GM21717 (cell line): ENCODE measurements around the gene PRDM1.
"Not testable (repeated sequence)": the region's sequence is repeated elsewhere in the genome, so short reads cannot be mapped to it uniquely, and the experiment has no call there.

Experiments
- ATAC-seq: cut with Tn5 transposase; IDR thresholded peaks from one replicate; pipeline ENCODE4 v1.9.1; 2021; ENCODE audit warnings: mild to moderate bottlenecking, moderate library complexity; ENCODE audit not compliant: unreplicated experiment

Gene PRDM1

DNA sequence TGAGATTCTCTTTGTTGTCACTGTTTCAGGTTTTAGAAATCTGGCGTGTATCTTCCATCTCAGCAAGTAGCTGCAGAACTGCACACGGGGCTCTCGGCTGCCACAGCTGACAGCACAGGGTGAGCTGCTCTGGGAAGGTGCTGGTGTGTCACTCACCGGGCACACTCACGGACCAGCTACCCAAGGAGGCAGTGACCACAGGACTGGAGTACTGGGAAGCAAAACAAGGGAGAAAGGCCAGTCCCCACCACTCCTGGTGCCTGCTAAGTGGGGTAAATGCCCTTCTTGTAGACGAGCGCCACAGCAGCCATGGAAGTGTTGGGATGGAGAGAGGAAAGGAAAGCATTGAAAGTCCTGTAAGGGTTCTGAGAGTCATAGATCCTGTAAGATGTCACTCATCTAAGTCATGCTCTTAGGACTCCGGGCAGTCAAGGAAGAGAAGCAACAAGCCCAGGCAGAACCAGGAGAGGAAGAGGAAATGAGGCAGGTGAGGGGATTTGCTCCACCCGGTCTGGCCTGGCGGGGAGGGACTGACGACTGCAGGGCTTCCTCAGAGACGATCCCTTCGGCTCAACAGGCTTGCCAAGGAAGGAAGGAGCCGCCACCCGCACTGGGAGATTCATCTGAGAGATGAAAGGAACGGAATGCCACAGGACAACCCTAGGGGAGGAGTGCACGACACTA is 48.1 kb downstream of the PRDM1 start:
- no peak for ATAC-seq

DNA sequence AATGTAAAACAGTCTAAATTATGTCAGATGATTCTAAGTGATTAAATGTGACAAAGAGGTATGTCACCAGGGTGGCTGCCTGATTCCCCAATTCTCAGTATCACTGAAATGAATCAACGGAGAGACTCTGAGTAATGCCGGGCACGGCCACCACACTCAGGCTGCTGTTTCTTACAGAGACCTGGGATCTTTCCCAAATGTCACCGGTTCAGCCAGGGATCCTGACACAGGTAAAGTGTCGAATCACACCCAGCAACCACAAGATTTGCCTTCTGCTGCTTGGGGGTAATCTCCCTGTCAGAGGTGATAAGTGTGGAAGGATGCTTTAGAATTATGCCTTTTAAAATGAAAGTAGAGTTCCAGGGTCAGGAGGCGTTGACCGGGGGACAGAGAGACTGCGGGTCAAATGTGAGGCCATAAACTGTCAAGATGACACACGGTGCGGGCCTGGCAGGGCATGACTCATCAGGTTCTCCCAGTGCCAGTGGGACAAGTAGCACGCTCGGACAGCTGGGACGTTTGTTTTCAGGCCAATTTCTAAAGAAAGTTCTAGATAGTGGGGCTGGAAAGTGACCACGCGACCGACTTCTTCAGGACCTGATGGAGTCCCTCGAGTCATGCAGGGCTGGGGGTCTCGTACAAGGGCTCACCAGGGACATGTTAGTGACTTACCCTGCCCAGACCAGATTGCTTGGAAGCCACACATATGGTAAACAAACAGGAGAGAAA is 48.9 kb downstream of the PRDM1 start:
- no peak for ATAC-seq

DNA sequence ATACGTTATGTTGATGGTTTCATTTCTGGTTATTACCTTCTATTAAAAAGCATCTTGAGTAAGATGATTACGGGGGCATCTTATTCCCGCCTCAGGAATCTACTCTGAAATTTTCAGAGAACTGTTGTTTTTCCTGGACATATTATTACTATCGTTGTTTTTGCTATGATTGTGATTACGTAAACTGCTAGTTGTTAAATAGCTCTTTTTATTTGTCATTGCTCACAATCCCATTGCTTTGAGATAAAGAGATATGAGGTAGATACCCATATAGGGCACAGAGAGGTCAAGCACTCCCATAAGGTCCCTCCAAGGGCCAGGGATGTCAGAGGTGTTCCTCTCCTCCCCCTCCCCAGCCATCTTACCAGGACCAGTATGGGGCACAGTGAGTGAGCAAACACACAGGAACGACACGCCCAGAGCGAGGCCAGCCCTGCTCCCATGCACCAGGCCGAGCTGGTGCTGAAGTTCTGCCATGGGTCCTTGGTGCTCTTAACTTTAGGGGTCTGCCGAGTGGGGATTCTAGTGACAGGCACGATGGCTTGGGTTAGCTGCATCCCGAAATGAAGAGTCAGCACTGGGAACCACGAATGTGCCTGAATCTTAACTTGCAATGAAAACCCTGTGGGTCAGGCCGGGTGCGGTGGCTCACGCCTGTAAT is 49.9 kb downstream of the PRDM1 start:
- ATAC-seq: no peak

DNA sequence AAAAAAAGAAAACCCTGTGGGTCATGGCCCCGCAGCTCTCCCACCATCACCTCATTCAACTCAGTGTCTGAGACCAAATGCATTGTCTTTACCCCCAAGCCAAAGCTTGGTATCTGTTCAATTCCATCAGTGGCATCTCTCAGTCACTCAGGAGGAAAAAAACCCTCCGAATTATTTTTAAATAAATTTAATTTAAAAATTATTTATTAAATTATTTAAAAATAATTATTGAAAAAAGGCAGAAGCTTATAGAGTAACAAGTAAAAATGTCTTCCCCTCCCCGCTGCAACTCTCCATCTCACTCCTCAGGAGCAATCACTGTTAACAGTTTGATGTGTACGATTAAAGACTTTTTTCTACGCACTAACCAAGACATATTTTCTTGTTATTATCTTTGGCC is 50.7 kb downstream of the PRDM1 start:
- ATAC-seq: no peak

DNA sequence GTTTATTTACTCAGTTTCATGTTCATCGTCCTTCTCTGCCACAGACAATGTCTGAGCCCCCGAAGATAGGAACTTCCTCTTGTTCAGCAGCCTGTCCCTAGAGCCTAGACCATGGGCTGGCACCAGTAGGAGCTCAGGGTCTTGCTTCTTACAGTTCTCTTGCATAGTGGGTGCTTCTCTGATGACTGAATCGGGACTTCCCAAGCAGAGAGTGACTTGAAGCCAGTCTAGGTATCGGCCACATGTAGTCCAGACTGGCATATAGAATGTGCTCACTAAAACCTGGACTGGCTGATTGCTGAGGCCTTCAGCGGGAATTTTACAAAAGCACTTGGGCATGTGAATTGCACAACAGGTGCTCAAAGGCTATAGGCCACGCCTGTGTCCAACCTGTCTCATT is 52.0 kb downstream of the PRDM1 start:
- ATAC-seq: no peak

DNA sequence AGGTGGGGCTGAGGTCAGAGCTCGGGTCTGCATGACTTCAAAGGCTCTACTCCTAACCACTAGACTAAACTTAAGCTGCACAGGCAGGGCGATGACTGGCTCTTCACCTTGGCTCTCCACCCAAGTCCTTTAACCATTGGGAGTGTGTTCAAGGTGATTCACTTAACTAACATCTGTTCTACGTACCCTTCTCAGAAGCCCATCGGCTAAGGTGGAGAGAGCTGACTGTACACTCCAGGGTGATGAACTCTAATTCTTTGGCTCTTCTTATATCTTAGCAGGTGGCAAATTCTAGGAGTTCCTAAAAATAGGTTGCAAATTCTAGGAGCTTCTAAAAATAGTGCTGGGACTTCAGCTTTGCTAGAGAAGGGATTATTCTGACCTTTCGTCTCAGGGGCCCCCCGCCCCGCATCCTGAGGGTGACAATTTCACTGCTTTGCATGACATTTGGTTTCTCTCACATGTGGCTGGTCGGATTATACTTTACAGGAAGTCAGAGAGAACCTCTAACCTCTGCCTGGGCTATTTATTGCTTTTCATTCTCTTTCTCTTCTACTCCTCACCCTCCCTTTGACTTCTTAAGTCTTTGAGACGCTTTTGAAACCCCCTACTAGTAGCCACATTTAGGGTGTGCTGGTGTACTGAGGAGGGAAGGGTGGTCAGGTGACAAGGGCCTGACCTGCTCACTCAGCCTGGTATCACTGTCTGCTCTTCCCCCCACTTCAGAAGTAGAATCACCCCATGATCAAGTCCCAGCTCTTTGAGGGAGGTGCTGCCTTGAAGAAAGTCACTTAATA is 55.5 kb downstream of the PRDM1 start:
- ATAC-seq: peak; percentile 82

DNA sequence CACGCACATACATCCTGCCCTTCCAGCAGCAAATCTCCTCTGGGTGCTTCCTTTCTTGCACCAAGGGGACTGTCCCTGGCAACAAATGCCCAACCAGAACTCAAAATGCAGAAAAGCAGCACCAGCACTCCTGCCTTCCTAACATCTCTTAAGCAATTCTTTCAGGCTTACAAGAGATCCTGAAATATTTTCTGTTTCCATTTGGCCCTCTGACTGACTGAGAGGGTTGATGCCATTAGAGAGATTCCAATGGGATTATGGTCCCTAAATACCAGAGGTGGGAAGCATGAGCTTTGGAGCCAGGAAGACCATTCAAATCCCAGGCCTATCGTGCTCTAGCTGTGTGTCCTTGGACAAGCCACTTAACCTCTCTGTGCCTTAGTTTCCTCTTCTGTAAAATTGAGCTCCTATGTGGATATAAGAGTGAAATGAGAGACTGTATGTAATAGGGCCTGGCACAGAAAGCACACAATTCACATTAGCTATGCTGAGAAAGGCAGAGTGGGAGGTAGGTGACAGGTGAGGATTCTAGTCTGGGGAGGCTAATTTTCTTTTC is 56.8 kb downstream of the PRDM1 start:
- no peak for ATAC-seq

DNA sequence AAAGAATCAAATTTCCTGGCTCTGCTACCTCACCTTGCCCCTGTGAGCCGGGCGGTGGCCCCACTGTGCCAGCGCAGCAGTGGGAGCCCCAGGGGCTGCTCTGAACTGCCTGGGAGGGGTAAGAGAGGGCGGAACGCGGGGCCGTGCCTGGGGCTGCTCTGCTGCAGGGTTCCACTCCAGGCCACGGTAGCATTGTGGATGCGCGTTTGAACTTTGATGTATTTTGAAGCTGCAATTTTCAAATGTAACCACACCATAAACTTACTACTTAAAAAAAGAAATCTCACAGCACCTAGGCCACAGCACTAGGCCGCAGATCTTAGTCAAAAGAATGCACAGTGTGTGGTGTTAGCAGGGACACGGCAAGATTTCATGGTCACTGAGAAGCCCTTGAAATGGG is 57.5 kb downstream of the PRDM1 start:
- no peak for ATAC-seq

DNA sequence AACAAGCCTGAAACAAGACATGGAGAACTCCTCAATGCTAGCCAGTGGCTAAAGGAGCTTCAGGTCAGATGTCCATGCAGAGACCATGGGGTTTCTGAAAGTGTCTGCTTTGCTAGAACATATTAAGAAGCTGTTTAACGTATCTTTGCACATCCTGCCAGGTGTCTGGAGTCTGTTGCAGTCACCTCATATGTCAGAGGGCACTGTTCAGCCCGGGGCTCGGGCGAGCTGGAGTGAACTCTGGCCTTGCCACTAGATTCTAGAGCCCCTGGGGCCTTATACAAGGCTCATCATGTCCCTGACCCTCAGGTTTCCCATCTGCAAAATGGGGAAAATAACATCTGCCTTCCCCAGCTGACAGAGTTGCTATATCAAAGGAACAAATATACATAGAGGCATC is 59.0 kb downstream of the PRDM1 start:
- no peak for ATAC-seq

DNA sequence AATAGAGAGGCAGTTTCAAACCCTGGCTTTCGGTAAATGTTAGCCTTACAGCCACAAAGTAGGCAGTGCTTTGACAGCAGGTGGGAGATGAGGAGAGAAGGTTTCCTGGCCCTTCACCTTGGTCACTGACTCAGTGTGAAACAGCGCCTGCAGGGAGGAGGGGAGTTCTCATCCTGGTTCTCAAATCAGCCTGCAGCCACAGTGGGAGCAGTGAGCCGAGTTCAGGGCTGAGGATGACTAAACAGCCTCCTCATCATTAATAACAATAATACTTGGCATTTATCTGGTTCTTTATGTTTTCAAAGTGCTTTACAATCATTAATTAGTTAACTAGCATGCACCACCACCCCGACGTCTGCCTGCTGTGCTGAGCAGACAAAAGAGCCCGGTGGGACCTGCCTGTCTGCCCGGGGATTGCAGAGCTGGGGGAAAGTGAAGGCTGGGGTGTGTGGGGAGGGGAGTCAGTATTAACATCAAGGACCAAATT is 59.6 kb downstream of the PRDM1 start:
- peak; percentile 39 for ATAC-seq

DNA sequence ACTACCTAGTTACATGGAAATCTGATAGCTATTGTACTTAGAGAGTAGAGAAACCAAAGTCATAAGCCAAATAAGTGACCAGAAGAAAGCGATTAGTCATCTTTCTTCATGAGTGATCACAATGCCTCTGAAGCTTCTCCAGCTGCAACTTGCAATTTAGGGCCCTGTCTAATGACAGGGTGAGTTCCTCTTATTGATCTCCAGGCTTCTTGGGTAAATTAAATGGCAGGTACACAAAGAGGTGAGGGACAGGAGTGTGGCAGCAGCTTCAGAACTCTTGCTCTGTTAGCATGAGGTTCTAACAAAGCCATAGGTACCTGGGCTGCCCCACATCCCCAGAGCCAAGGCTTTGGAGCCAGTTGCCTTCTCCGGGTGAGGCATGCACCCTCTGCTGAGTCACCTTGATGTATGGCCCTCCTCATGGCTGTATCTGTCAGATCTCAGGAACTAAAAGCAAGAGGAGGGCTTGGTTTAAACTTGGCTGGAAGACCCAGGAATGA is 60.8 kb downstream of the PRDM1 start:
- ATAC-seq: no peak

DNA sequence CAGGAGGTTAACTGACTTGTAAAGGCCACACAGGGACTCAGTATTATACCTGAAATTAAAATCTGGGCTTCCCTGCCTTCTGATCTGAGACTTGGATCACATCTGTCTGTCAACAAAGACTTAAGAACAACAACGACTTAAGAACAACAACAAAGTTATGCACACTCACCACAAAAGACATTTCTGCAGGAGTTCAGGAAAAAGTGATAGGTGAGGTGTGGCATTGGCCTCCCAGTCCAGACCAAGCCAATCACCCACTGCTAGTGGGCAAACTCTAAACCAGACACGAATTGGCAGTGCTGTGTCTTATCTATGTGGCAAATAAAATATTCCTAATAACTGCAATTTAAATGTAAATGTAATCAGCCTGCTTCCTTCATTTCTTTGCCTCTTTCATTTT is 61.3 kb downstream of the PRDM1 start:
- ATAC-seq: no peak

DNA sequence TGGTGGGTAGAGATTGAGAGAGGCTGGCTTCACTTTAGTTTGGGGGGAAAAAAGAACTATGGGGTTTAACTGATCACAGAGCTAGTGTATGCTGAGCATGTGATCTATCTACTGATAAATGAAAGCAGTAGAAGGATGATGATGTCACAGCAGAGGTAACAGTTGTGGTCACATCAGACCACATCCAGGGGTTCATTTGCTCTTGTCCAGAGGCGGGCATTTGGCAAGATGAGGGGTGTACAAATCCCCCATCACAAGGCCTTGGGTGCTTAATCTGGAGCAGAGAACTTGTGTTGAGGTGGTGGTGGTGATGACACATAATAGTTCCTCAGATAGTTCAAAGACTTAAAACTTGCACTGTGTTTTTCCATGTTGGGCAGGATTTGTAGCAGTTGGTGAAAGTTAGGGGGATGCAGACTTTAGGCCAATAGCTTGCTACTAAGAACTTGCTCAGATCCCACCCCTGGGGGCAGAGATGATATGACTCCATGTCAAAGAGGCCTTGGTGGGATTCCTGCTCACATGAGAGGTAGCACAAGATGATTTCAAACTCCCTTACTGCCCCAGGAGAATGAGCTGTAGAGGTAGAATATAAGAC is 63.4 kb downstream of the PRDM1 start:
- no peak for ATAC-seq

DNA sequence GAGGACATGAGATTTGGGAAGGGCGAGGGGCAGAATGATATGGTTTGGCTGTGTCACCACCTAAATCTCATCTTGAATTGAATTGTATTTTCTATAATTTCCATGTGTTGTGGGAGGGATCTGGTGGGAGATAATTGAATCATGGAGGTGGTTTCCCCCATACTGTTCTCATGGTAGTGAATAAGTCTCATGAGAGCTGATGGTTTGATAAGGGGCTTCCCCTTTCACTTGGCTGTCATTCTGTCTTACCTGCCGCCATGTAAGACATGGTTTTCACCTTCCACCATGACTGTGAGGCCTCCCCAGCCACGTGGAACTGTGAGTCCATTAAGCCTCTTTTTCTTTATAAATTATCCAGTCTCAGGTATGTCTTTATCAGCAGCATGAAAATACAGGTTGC is 66.3 kb downstream of the PRDM1 start:
- not testable (repeated sequence) for ATAC-seq

DNA sequence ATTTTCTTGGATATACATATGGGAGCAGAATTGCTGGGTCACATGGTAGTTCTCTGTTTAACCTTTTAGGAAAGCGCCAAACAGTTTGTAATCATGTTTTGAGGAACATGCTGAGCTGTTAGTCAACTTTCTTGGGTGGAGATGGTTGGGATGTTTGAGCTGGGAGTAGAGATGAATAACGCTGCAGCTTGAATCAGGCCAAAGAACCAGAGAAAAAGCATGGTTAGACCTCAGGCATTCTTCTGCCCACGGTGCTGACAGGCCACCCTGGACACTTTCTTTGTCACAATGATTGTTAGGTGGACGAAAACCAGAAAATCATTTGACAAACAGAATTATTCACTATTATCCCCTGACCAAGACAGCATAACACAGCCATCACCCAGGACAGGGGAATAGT is 66.8 kb downstream of the PRDM1 start:
- ATAC-seq: no peak

DNA sequence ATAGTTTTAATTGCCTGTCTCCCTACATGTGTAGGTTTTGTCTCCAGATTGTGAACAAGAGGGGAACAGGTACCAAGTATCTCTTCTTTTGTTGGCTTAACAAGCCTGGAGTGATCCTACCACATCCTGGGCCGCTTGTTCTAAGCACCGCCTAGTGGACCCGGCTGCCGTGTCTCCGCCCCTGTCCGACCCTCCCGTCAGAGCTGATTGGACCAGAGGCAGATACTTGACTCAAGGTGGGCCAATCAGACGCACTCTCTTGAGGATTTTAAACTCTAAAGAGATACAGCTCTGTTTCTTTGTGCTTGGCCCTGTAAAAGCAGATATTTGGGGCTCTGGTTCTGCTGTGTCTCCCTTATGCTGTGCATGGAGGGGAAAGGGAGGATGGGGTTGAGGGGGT is 68.2 kb downstream of the PRDM1 start:
- no peak for ATAC-seq

DNA sequence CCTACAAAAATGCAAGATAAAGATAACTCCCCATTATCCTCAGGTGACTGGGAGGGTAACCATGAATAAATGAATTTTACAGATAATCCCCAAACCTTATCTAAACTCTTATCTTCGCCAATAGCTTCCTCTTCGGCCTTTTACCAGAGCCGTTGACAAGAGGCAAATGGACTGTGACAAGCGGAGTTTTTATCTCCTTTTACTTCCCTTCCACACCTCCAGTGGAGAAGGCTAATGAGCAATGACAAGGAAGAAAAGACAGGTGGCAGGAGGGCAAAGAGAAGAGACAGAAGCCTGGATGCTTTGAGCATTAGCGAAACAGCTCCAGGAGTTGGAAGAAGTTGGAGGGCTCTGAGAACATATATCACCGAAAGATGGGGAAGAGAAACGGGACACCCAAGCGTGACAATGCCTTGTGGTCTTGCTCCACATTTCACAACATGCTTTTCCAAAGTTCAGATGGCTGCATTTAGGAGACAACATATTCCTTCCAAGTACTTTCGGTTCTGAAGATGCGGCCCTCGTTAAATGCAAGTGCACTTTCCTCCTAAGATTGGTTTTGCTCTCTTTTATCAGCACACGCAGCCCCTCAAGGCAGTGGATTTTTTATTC is 69.2 kb downstream of the PRDM1 start:
- ATAC-seq: no peak

DNA sequence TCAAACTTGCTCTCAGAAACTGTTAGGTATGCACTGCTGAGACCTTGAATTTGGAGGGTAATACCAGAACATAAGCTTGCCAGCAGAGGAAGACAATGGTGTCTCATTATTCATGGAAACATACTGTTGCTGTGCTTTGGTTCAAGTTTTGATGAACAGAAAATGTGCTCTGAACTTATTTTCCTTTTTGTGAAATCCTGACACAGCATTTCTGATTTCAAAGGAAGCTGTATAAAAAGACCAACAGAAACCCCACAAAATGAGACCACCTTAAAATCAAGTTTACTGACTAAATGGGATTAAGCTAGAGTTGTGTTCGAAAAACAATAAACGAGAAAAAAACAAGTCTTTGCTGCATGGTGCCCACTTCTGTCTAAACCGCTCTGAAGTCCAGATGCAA is 70.3 kb downstream of the PRDM1 start:
- no peak for ATAC-seq

DNA sequence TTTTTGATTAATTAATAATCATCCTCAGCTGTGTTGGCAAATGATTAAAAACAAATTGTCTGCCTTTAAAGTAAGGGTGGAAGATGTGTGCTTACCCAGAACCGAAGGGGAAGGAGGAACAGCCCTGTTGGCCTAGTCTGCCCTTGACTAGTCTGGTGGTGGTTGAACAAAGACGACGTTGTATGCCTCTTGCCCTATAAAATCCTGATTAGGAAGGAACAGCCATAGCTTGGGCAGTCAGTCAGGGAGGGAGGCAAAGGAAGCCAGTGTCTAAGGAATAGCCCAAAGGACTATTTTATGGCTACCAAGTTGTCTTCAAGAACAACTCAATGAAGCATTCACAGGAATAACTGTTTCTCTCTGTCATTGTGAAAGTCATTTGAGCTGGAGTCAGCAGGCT is 70.7 kb downstream of the PRDM1 start:
- no peak for ATAC-seq

DNA sequence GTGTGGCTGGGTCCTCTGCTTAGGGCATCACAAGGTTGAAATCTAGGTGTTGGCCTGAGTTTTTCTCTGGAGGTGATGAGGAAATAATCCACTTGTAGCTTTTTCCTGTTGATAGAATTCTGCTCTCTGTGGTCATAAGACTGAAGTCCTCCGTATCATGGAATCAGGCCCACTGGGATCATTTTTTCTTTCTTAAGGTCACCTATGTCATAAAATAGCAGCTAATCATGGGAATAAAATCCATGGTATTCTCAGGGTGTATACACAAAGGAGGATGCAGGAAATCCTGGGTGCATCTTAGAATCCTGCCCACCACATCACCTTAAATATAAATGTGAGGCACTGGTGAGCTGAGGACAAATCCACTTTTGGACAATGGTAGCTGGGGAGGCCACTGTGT is 72.7 kb downstream of the PRDM1 start:
- no peak for ATAC-seq
